Spinal cord (tissue), 4 donors: ENCODE measurements around the gene NUCB1. TPM values are rescaled to one million over a fixed set of nuclear protein-coding genes. Genes with fewer than 3 reads are reported as not detected.

ENCODE experiments used
- polyA plus RNA-seq, 2 donors: library from polyadenylated mRNA; unstranded; fragments of 120-200 nt; gene quantifications; one replicate each; pipeline ENCODE4 v1.2.1, GENCODE V29; 2013; ENCODE audit not compliant: insufficient read length in 2 of 2
- small RNA-seq: library from RNA; depleted of rRNA; stranded (forward); fragments of <200 nt; gene quantifications from one replicate; pipeline ENCODE3, GENCODE V24; 2014; ENCODE audit warnings: low replicate concordance
- total RNA-seq, 2 donors: library from RNA; depleted of rRNA in 1 of 2; stranded (reverse); fragments of 120-200 nt in 1 of 2; fragments of >200 nt in 1 of 2; gene quantifications; one replicate each; pipeline versions ENCODE4 v1.2.3 to v1.2.4, GENCODE V29; 2013 to 2014

The NUCB1 gene
- total and polyA plus RNA-seq, 4 donors: 94.4 to 213 (median 158) TPM

Small RNA genes within 50 kb of the gene (small RNA-seq; reads per million reads assigned to genes)
- not detected for gene AC026803.1

Other genes starting within 250 kb of the NUCB1 start
- gene NTN5, start 227.3 kb upstream of the NUCB1 start, total RNA-seq: 1 to 10 TPM in 1 of 2 donors, under 1 TPM in 1; 0.10 to 1.2 TPM
- 1 to 10 TPM in 1 of 2 donors, under 1 TPM in 1; 0.63 to 2.3 TPM for gene NTN5, start 227.3 kb upstream of the NUCB1 start, polyA plus RNA-seq
- not detected for gene FUT2, start 204.3 kb upstream of the NUCB1 start, total RNA-seq
- gene FUT2, start 204.3 kb upstream of the NUCB1 start, polyA plus RNA-seq: 1 to 10 TPM; 2.1 to 6.7 TPM
- gene MAMSTR, start 180.6 kb upstream of the NUCB1 start, total RNA-seq: 1 to 10 TPM in 1 of 2 donors, under 1 TPM in 1; 0.89 to 2.4 TPM
- 1 to 10 TPM; 4.1 to 6.6 TPM for gene MAMSTR, start 180.6 kb upstream of the NUCB1 start, polyA plus RNA-seq
- gene RASIP1, start 159.7 kb upstream of the NUCB1 start, total RNA-seq: 10 to 100 TPM in 1 of 2 donors, 1 to 10 TPM in 1; 2.9 to 11.9 TPM
- 10 to 100 TPM in 1 of 2 donors, 1 to 10 TPM in 1; 8.1 to 11.9 TPM for gene RASIP1, start 159.7 kb upstream of the NUCB1 start, polyA plus RNA-seq
- gene IZUMO1, start 153.4 kb upstream of the NUCB1 start, total RNA-seq: under 1 TPM in 1 of 2 donors, not detected in 1; 0.10 TPM
- 1 to 10 TPM in 1 of 2 donors, under 1 TPM in 1; 0.41 to 1.2 TPM for gene IZUMO1, start 153.4 kb upstream of the NUCB1 start, polyA plus RNA-seq
- 1 to 10 TPM; 1.9 to 4.4 TPM for gene FUT1, start 147.7 kb upstream of the NUCB1 start, total RNA-seq
- gene FUT1, start 147.7 kb upstream of the NUCB1 start, polyA plus RNA-seq: 1 to 10 TPM; 2.9 to 3.5 TPM
- not detected for gene FGF21, start 144.8 kb upstream of the NUCB1 start, total RNA-seq
- gene FGF21, start 144.8 kb upstream of the NUCB1 start, polyA plus RNA-seq: not detected
- gene BCAT2, start 89.3 kb upstream of the NUCB1 start, total RNA-seq: 10 to 100 TPM; 14.6 to 39.5 TPM
- 10 to 100 TPM; 26.5 to 36.6 TPM for gene BCAT2, start 89.3 kb upstream of the NUCB1 start, polyA plus RNA-seq
- gene HSD17B14, start 63.8 kb upstream of the NUCB1 start, total RNA-seq: 10 to 100 TPM in 1 of 2 donors, 1 to 10 TPM in 1; 6.9 to 25.5 TPM
- 10 to 100 TPM; 15.7 to 19.4 TPM for gene HSD17B14, start 63.8 kb upstream of the NUCB1 start, polyA plus RNA-seq
- 10 to 100 TPM; 11.6 to 32.3 TPM for gene PLEKHA4, start 31.7 kb upstream of the NUCB1 start, total RNA-seq
- 10 to 100 TPM; 17.3 to 43.0 TPM for gene PLEKHA4, start 31.7 kb upstream of the NUCB1 start, polyA plus RNA-seq
- 10 to 100 TPM; 30.6 to 42.5 TPM for gene PPP1R15A, start 27.9 kb upstream of the NUCB1 start, total RNA-seq
- 10 to 100 TPM; 26.6 to 33.4 TPM for gene PPP1R15A, start 27.9 kb upstream of the NUCB1 start, polyA plus RNA-seq
- gene TULP2, start 1.6 kb upstream of the NUCB1 start, total RNA-seq: under 1 TPM; 0.20 to 0.50 TPM
- gene TULP2, start 1.6 kb upstream of the NUCB1 start, polyA plus RNA-seq: 1 to 10 TPM in 1 of 2 donors, under 1 TPM in 1; 0.84 to 1.4 TPM
- 1 to 10 TPM in 1 of 2 donors, under 1 TPM in 1; 0.59 to 1.4 TPM for gene DHDH, start 33.4 kb downstream of the NUCB1 start, total RNA-seq
- gene DHDH, start 33.4 kb downstream of the NUCB1 start, polyA plus RNA-seq: 1 to 10 TPM; 2.7 to 4.6 TPM
- gene BAX, start 54.6 kb downstream of the NUCB1 start, total RNA-seq: 10 to 100 TPM; 23.5 to 40.4 TPM
- gene BAX, start 54.6 kb downstream of the NUCB1 start, polyA plus RNA-seq: 10 to 100 TPM; 86.0 to 91.3 TPM
- 1,000 to 10,000 TPM in 1 of 2 donors, 100 to 1,000 TPM in 1; 830 to 1,568 TPM for gene FTL, start 65.0 kb downstream of the NUCB1 start, total RNA-seq
- 1,000 to 10,000 TPM; 1,197 to 1,255 TPM for gene FTL, start 65.0 kb downstream of the NUCB1 start, polyA plus RNA-seq
- 10 to 100 TPM; 22.0 to 30.9 TPM for gene GYS1, start 93.0 kb downstream of the NUCB1 start, total RNA-seq
- 10 to 100 TPM; 35.4 to 47.5 TPM for gene GYS1, start 93.0 kb downstream of the NUCB1 start, polyA plus RNA-seq
- gene RUVBL2, start 93.6 kb downstream of the NUCB1 start, total RNA-seq: 100 to 1,000 TPM in 1 of 2 donors, 10 to 100 TPM in 1; 80.4 to 101 TPM
- gene RUVBL2, start 93.6 kb downstream of the NUCB1 start, polyA plus RNA-seq: 100 to 1,000 TPM; 106 to 109 TPM
- gene LHB, start 116.8 kb downstream of the NUCB1 start, total RNA-seq: not detected
- gene LHB, start 116.8 kb downstream of the NUCB1 start, polyA plus RNA-seq: under 1 TPM in 1 of 2 donors, not detected in 1; 0.32 TPM
- gene CGB3, start 124.0 kb downstream of the NUCB1 start, total RNA-seq: under 1 TPM in 1 of 2 donors, not detected in 1; 0.72 TPM
- gene CGB3, start 124.0 kb downstream of the NUCB1 start, polyA plus RNA-seq: under 1 TPM in 1 of 2 donors, not detected in 1; 0.73 TPM
- not detected for gene CGB2, start 131.6 kb downstream of the NUCB1 start, total RNA-seq
- not detected for gene CGB2, start 131.6 kb downstream of the NUCB1 start, polyA plus RNA-seq
- gene CGB1, start 136.6 kb downstream of the NUCB1 start, total RNA-seq: not detected
- gene CGB1, start 136.6 kb downstream of the NUCB1 start, polyA plus RNA-seq: not detected
- 1 to 10 TPM in 1 of 2 donors, not detected in 1; 1.4 TPM for gene CGB5, start 143.5 kb downstream of the NUCB1 start, total RNA-seq
- gene CGB5, start 143.5 kb downstream of the NUCB1 start, polyA plus RNA-seq: not detected
- gene CGB8, start 148.8 kb downstream of the NUCB1 start, total RNA-seq: under 1 TPM in 1 of 2 donors, not detected in 1; 0.72 TPM
- gene CGB8, start 148.8 kb downstream of the NUCB1 start, polyA plus RNA-seq: not detected
- gene CGB7, start 157.4 kb downstream of the NUCB1 start, total RNA-seq: under 1 TPM in 1 of 2 donors, not detected in 1; 0.17 TPM
- gene CGB7, start 157.4 kb downstream of the NUCB1 start, polyA plus RNA-seq: under 1 TPM; 0.16 to 0.29 TPM
- gene NTF4, start 164.5 kb downstream of the NUCB1 start, total RNA-seq: under 1 TPM in 1 of 2 donors, not detected in 1; 0.83 TPM
- gene NTF4, start 164.5 kb downstream of the NUCB1 start, polyA plus RNA-seq: not detected
- not detected for gene KCNA7, start 172.4 kb downstream of the NUCB1 start, total RNA-seq
- gene KCNA7, start 172.4 kb downstream of the NUCB1 start, polyA plus RNA-seq: under 1 TPM in 1 of 2 donors, not detected in 1; 0.08 TPM
- 100 to 1,000 TPM; 125 to 241 TPM for gene SNRNP70, start 185.1 kb downstream of the NUCB1 start, total RNA-seq
- gene SNRNP70, start 185.1 kb downstream of the NUCB1 start, polyA plus RNA-seq: 100 to 1,000 TPM; 345 to 463 TPM
- 10 to 100 TPM; 20.7 to 23.5 TPM for gene LIN7B, start 214.1 kb downstream of the NUCB1 start, total RNA-seq
- gene LIN7B, start 214.1 kb downstream of the NUCB1 start, polyA plus RNA-seq: 10 to 100 TPM; 56.8 to 62.7 TPM
- gene C19orf73, start 218.8 kb downstream of the NUCB1 start, total RNA-seq: 1 to 10 TPM in 1 of 2 donors, under 1 TPM in 1; 0.40 to 3.1 TPM
- 1 to 10 TPM; 2.3 to 3.1 TPM for gene C19orf73, start 218.8 kb downstream of the NUCB1 start, polyA plus RNA-seq
- 10 to 100 TPM; 21.1 to 29.0 TPM for gene PPFIA3, start 219.2 kb downstream of the NUCB1 start, total RNA-seq
- gene PPFIA3, start 219.2 kb downstream of the NUCB1 start, polyA plus RNA-seq: 10 to 100 TPM; 83.1 to 92.2 TPM